Mucosa of descending colon (tissue), 3 donors: Measurements from ENCODE around the gene ADCY10. TPM values are rescaled to one million over a fixed set of nuclear protein-coding genes. Genes with fewer than 3 reads are reported as not detected.

ENCODE experiments used
- ATAC-seq: fragments of 200-7000 bp; cut with Tn5 transposase; one replicate; pipeline ENCODE4 v1.9.1; 2020; ENCODE audit warnings: mild to moderate bottlenecking, moderate library complexity
- DNase-seq, 3 donors: peaks; one replicate each; pipeline ENCODE4 v3.0.0-alpha.2; 2020
- H3K36me3 ChIP-seq: fragments of 200-600 bp; one replicate; pipeline ENCODE4 v1.8.0; 2021; ENCODE audit warnings: low read depth, mild to moderate bottlenecking
- H3K4me1 ChIP-seq: fragments of 200-600 bp; one replicate; pipeline ENCODE4 v1.8.0; 2021; ENCODE audit warnings: low read depth, mild to moderate bottlenecking
- H3K4me3 ChIP-seq: fragments of 200-600 bp; one replicate; pipeline ENCODE4 v1.8.0; 2021; ENCODE audit warnings: mild to moderate bottlenecking
- H3K9me3 ChIP-seq: fragments of 200-600 bp; one replicate; pipeline ENCODE4 v1.8.0; 2021; ENCODE audit warnings: mild to moderate bottlenecking
- intact Hi-C, 2 donors: fragments of 100-400 bp; cut with DNase I in 1 of 2; cut with micrococcal nuclease in 1 of 2; formaldehyde crosslinking; loops; one replicate each; pipeline versions ENCODE4 v1.11.0 to v1.11.1; 2022; cut with DNase I, micrococcal nuclease
- total RNA-seq, 3 donors: library from RNA; stranded (reverse); fragmentation: NEBNext Ultra II Directional in 2 of 3; extraction: Animal tissue kit (Norgen Biotek cat#: 25700) in 2 of 3; gene quantifications; one replicate each; pipeline versions ENCODE4 v1.2.1 to v1.2.4, GENCODE V29; 2021 to 2023
- TF ChIP-seq, protein P1 (sequence below): fragments of 200-600 bp; IDR thresholded peaks from one replicate; pipeline ENCODE4 v1.8.0; 2022; ENCODE audit warnings: antibody characterized with exemption, mild to moderate bottlenecking
- donor health status: DM: no; HTN: no; CAD: no; lungs with moderate emphysema.
- donor health status: DM: no; HTN: no; CAD: no.
- donor health status: DM: no; HTN: yes; CAD: no.

ADCY10 gene
- total RNA-seq, 3 donors from 2014 or later: 0.07 to 0.49 (median 0.28) TPM

DNA sequence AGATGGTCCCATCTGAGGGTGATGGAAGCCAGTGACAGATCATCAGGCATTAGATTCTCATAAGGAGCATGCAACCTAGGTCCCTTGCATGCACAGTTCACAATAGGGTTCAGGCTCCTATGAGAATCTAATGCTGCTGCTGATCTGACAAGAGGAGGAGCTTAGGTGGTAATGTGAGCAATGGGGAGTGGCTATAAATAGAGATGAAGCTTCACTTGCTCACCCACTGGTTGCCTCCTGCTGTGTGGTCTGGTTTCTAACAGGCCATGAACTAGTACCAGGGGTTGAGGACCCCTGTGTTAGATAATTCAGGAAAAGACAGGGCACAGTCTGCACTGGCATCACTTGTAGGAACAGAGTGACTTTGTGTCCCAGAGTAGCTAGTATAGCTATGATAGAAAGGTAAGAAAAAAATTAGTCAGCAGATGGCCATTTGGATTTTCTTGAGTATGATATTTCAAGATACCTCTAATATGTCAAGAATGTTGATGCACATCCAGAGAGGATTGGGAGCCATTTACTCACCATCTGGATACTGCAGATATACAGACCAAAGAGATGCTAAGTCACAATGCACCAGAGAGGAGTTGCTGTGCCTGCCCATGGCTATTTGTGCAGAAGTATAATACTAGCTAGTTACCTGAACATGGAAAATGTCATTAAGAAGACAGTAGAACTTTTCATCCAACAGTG, 53.6 kb downstream of the ADCY10 start:
- DNase-seq: no peak
- Histone ChIP-seq H3K9me3 (no peaks in the 10 kb centered on the region), H3K36me3 (no peaks in the 10 kb centered on the region), H3K4me1 (no peaks in the 10 kb centered on the region), H3K4me3 (no peak overlapping the region)
- intact Hi-C loops: no loop called here
- ATAC-seq: no peak
- TF ChIP-seq, protein P1, sequence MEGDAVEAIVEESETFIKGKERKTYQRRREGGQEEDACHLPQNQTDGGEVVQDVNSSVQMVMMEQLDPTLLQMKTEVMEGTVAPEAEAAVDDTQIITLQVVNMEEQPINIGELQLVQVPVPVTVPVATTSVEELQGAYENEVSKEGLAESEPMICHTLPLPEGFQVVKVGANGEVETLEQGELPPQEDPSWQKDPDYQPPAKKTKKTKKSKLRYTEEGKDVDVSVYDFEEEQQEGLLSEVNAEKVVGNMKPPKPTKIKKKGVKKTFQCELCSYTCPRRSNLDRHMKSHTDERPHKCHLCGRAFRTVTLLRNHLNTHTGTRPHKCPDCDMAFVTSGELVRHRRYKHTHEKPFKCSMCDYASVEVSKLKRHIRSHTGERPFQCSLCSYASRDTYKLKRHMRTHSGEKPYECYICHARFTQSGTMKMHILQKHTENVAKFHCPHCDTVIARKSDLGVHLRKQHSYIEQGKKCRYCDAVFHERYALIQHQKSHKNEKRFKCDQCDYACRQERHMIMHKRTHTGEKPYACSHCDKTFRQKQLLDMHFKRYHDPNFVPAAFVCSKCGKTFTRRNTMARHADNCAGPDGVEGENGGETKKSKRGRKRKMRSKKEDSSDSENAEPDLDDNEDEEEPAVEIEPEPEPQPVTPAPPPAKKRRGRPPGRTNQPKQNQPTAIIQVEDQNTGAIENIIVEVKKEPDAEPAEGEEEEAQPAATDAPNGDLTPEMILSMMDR: no peak

DNA sequence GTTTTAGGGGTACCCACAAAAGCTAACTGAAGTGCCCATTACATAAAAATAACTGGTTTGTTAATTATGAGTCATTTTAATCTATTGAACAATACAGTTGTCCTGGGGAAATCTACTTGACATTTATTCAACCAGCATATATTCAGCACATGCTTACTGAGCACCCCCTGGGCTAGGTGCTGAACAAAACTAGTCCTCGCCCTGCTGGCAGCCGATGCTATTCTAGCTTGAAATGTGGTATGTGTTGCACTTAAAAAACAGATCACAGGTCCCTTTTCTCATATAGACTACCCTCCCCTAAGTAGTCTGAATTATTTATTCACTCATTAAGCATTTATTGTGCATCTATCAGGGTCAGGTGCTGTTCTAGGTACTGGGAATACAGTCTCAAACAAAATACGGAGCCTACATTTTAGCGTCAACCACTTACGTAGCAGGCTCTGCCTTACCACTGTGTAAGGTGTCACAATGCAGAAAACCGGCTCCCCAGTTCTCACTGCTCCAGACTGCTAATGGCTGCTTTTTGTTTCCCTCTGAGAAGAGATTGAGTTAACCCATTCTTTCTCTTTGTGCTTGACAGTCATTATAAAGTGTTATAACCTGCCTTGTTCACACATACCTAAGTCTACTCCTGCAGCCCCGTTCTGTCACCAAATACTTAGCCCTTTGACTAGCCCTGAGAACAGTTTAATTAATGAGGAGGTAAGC, 57.1 kb downstream of the ADCY10 start:
- H3K9me3 ChIP-seq: no peaks in the 10 kb centered on the region
- H3K4me1 ChIP-seq: no peaks in the 10 kb centered on the region
- intact Hi-C loops: no loop called here
- no peaks in the 10 kb centered on the region for H3K36me3 ChIP-seq
- ATAC-seq (no peak), DNase-seq (no peak)
- H3K4me3 ChIP-seq: no peak overlapping the region
- TF ChIP-seq, protein P1: no peak

DNA sequence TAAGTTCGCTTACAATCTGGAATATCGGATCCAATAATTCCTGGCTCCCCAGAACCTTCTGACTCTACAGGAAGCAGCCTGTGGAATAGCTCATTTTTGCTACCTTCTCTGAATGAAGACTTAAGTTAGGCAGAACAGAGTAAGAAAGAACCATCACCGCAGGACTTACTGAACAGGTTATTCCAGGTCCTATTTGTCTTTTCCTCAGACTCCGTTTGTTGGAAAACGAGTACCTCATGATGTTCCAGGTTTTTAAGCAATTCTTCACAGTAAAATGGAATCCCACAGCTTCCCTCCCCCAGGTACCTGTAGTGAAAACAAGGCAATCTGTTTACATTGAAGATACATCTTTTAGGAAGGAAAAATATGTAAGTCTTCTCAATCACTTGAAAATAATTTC, 59.8 kb downstream of the ADCY10 start:
- DNase-seq: no peak
- Histone ChIP-seq H3K4me3 (no peak overlapping the region), H3K4me1 (no peaks in the 10 kb centered on the region), H3K9me3 (no peaks in the 10 kb centered on the region), H3K36me3 (no peaks in the 10 kb centered on the region)
- TF ChIP-seq, protein P1: no peak
- intact Hi-C loops: no loop called here
- ATAC-seq: no peak

DNA sequence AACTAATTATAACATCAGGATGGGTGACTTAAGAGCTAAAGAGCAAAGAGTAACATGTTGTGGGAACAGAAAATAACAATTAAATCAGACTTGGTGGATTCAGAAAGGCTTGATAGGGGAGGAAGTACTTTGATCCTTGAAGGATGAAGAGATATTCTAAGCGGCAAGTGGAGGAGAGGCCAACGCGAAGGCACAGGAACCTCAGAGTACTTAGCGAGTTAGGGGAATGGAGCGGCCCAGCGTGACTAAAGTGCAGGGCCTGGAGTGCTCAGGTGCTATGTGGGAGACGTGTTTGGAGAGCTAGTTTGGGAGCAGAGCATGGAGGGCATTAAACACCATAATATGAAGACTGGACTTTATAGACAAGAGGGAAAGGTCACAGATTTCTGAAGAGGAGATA, 64.3 kb downstream of the ADCY10 start:
- TF ChIP-seq, protein P1: no peak

DNA sequence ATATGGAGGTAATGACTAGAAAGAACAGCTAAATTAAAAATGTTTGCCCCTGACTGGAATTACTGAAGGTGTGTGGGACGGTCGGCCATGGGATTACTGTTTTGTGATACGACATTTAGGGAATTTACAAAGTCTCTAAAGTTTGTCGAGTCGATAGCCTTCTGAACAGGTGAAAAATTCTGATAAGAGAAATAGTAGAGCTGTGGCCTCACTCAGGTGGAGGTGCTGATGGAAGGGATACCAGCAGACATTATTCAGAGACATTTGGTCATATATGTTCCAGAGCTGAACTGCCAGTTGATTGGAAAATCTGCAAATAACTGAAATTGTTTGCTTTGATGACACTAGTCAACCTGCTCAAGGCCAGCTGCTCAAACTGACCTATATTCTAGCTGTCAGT, 71.1 kb downstream of the ADCY10 start:
- Histone ChIP-seq H3K4me3 (no peak overlapping the region), H3K9me3 (no peaks in the 10 kb centered on the region), H3K4me1 (no peaks in the 10 kb centered on the region), H3K36me3 (no peaks in the 10 kb centered on the region)
- ATAC-seq (no peak), DNase-seq (no peak)
- TF ChIP-seq, protein P1: no peak
- intact Hi-C loops: no loop called here

More for the DNA sequence above, 64.3 kb downstream of the ADCY10 start:
- intact Hi-C loops: no loop called here
- Histone ChIP-seq H3K9me3 (no peaks in the 10 kb centered on the region), H3K4me1 (no peaks in the 10 kb centered on the region), H3K4me3 (no peak overlapping the region), H3K36me3 (no peaks in the 10 kb centered on the region)
- ATAC-seq (no peak), DNase-seq (no peak)
